Kidney glomerular epithelial cell (primary cell): ENCODE data around the gene MTMR1.

Experiments
- DNase-seq: peaks from one replicate; lab custom pipeline; 2025; lab: John Stamatoyannopoulos, UW

MTMR1 gene

GRCh38 chrX:150692831-150693724 lies at the start of gene MTMR1:
MTMR1 (plus strand) TSS chrX:150693396; CDS start chrX:150693531, 135 bp downstream.
- DNase-seq, result no peak

- no peak for DNase-seq
These were observed 49.2 kb upstream of the MTMR1 start for GRCh38 chrX:150643958-150644357.

GRCh38 chrX:150644422-150644821 lies 48.8 kb upstream of the MTMR1 start:
- DNase-seq, result no peak

- no peak for DNase-seq
These were observed 45.9 kb upstream of the MTMR1 start for GRCh38 chrX:150647331-150647730.

GRCh38 chrX:150648296-150648940 lies 44.8 kb upstream of the MTMR1 start:
- no peak for DNase-seq

- no peak for DNase-seq
These were observed 43.9 kb upstream of the MTMR1 start for GRCh38 chrX:150649096-150649870.

GRCh38 chrX:150651906-150652305 lies 41.3 kb upstream of the MTMR1 start:
- no peak for DNase-seq

GRCh38 chrX:150655788-150656187 lies 37.4 kb upstream of the MTMR1 start:
- no peak for DNase-seq

DNA sequence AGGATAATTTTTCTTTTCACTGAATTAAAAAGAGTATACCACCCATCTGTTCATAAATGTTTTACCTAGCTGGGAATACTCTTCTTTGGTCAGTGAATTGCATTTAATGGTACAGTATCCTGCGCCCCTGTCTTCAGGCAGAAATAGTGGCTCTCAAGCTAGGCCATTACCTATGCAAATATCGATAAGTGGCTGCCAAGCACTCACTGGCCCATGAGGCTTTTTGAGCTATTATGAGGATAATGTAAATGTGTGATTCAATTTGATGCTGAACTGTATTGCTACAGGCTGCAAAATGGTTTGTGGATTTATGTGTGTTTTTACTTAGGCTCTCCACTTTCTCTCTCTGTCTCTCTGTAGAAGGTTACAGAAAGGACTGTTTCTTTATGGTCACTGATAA lies 30.1 kb upstream of the MTMR1 start:
- DNase-seq, result no peak

- no peak for DNase-seq
These were observed 28.9 kb upstream of the MTMR1 start for GRCh38 chrX:150664290-150664689.

GRCh38 chrX:150676221-150676620 lies 17.0 kb upstream of the MTMR1 start:
- DNase-seq, result no peak

DNA sequence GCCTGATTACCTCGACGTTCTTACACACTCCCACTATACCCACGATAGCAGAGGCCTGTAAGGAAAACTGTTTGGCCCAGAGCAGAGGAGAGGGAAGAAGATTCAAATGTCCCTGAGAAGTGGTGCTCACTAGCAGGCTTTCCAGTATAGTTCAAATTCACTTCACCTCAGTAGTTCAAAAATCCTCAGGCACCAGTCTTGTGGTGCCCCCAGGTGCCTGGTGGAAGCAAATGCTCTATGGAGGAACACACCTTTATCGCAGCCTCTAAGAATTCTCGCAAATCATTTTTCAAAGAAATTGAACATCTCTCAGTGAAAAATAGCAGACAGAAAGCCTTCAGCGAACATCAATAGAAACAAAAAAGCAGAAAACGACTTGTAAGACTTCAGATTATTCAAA lies 12.2 kb upstream of the MTMR1 start:
- no peak for DNase-seq

DNA sequence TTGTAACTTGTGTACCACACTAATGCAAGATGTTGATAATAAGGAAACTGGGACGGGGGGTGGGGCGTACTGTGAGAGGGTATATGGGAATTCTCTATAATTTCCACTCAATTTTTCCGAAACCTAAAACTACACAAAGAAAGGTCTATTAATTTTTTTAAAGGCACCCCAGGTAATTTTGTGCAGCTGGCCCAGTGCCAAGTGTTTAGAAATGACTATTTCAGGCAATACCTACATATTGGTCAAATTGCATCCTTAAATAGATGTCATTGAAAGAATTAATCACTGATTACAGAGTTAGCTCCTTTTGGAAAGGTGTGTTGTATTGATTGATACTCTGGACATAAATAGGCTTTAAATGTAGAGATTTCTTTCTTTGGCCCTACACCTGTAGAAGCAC lies 10.1 kb upstream of the MTMR1 start:
- DNase-seq, result no peak

GRCh38 chrX:150683536-150684146 lies 9.6 kb upstream of the MTMR1 start:
- DNase-seq, result no peak

- DNase-seq, result peak; percentile 85
These were observed 4.2 kb upstream of the MTMR1 start for GRCh38 chrX:150688911-150689451.

DNA sequence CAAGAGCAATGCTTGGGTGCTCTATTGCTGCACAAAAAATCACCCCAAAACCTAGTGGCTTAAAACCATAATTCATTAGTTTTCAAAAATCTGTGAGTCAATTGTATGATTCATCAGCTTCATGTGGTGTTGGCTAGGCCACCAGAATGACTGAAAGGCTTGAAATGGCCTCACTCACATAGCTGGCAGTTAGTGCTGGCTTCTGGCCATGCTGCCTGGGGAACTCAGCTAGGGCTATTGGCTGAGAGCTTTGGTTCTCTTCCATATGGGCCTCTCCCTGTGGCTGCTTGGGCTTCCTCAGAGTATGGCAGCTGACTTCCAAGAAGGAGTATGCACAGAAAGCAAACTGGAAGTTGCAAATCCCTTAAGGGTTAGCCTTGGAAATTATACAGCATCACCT lies 3.1 kb upstream of the MTMR1 start:
- DNase-seq, result peak; percentile 33

DNA sequence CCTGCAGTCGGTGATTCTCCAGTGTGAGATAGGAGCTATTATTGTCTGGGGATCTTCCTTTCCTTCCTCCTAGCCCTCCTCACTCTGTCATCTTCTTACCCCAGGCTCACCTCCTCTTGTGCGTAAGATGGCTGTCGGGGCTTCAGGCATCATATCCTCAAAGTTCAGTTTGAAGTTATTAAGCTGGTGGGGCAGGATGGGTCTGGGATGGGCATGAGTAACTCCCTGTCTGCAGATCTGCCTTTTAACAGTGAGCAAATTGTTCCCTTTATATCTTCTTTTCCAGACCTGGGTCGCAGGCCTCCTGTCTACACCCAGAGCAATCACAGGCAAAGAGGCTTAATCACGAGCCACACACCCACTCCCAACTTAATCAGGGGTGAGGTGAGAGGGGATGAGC lies 900 bp upstream of the MTMR1 start:
- peak; percentile 15 for DNase-seq

DNA sequence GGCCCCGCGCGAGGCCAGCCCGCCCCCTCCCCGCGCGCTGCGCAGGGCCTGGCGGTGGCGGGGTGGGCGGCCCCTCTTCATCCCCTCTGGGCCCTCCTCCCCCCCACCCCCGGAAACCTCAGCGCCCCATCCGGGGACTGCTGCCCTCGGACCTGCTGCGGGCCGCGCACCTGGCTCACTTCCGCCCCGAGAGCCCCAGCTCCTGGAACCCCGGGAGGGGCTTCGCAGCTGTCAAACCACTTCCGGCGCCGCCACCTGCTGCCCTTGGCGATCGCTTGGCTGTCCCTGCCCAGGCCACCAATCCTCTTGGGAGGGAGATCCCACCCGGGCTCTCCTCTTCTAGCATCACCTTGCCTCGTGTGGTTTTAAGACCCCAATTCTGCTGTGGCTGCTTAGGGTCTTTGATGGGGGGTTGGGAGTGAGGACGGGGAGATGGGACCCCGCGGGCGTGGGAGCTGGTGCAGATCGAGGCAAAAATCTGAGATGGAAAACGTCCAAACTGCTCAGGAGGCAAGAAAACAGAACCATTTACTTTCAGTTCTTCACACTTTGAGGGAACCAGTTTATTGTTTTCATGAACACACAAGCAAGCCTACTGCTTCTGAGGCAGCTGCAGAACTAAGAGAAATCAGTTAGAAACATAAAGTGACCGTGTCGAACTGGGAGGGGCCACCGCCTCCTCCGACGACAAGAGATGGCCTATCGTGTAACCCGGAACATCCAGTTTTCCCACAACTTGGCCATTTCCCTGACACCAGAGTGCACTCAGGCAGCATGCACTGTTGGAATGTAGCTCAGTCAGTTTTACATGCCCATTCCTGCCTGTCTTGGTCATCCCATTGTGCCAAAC lies 754 bp downstream of the MTMR1 start:
- DNase-seq, result no peak

DNA sequence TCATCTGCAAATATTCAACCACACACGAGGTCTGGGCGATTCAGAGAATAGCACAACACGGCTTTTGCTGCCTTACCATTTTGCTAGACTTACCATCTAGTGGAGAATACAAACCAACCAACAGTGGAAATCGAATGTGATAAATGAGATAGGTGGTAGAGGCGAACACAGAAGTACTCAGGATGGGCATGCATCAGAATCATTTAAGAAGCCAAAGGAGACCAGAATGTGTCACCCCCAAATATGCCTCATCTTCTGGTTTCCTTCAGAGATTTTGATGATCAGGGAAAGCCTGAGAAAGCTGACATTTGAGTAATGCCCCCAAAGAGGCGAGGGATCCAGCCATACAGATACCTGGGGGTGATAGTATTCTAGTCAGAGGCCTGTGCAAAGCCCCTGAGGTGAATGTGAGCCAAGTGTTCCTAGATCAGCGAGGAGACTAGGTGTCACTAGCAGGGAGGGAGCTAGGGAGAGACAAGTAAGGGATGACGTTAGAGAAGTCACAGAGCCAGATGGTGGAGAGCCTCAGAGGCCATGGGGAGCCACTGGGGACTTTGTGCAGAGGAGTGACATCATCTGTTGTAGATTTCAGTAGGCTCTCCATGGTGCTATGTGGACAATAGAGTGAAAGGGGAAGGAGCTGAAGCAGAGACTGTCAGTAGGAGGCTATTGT lies 1.7 kb downstream of the MTMR1 start:
- DNase-seq, result no peak

GRCh38 chrX:150696331-150696730 lies 3.1 kb downstream of the MTMR1 start:
- DNase-seq, result no peak
